ENCODE measurements around the gene CMC4.

Gene CMC4

GRCh38 chrX:155070975-155071693, at the start of gene CMC4, which contains the start of the genes BRCC3 and MTCP1:
TSS of gene CMC4 (minus strand) at chrX:155071136. CDS start at chrX:155064023, 7,113 bp downstream.
TSS of gene BRCC3 (plus strand) at chrX:155071508. CDS start at chrX:155071528, 20 bp downstream.
TSS of gene MTCP1 (minus strand) at chrX:155071136. CDS start at chrX:155066010, 5,126 bp downstream.
- Histone ChIP-seq H3K4me3 (ENCODE audit: low read depth in 1 of 5, low read length in 5 of 5) (peak within 1 kb of the TSS; percentile 61 to 84 (median 71)), H3K27me3 (ENCODE audit: control insufficient read depth in 5 of 5, insufficient read depth in 4 of 5, low read length in 5 of 5) (no peaks in the 10 kb centered on the region), H3K9me3 (ENCODE audit: control insufficient read depth in 5 of 5, low read length in 5 of 5) (no peaks in the 10 kb centered on the region), H3K4me1 (ENCODE audit: control insufficient read depth in 5 of 5, insufficient read depth in 5 of 5, low read length in 5 of 5) (peaks cover 0 to 27% (median 16%) of the 10 kb centered on the region in 5 donors), H3K36me3 (ENCODE audit: control insufficient read depth in 5 of 5, insufficient read depth in 5 of 5, low read length in 5 of 5) (peaks cover 0 to 12% (median 4%) of the 10 kb centered on the region in 5 donors), H3K27ac (ENCODE audit: low read depth, low read length) (peak within 1 kb of the TSS; percentile 69), H3K9ac (ENCODE audit: low read length in 5 of 5) (peak within 1 kb of the TSS; percentile 35 to 78 (median 65))

GRCh38 chrX:155115174-155115819, 44.4 kb upstream of the CMC4 start:
- Histone ChIP-seq H3K36me3 (ENCODE audit: control insufficient read depth in 5 of 5, insufficient read depth in 5 of 5, low read length in 5 of 5) (peaks cover 0 to 12% (median 5%) of the 10 kb centered on the region in 5 donors), H3K4me1 (ENCODE audit: control insufficient read depth in 5 of 5, insufficient read depth in 5 of 5, low read length in 5 of 5) (no peaks in the 10 kb centered on the region), H3K27ac (ENCODE audit: low read depth, low read length) (no peak overlapping the region), H3K27me3 (ENCODE audit: control insufficient read depth in 5 of 5, insufficient read depth in 4 of 5, low read length in 5 of 5) (no peaks in the 10 kb centered on the region), H3K4me3 (ENCODE audit: low read depth in 1 of 5, low read length in 5 of 5) (no peak overlapping the region), H3K9me3 (ENCODE audit: control insufficient read depth in 5 of 5, low read length in 5 of 5) (peaks cover 0 to 3% (median 0%) of the 10 kb centered on the region in 5 donors), H3K9ac (ENCODE audit: low read length in 5 of 5) (no peak overlapping the region)

- Histone ChIP-seq H3K27ac (ENCODE audit: low read depth, low read length) (no peak overlapping the region), H3K4me1 (ENCODE audit: control insufficient read depth in 5 of 5, insufficient read depth in 5 of 5, low read length in 5 of 5) (no peaks in the 10 kb centered on the region), H3K36me3 (ENCODE audit: control insufficient read depth in 5 of 5, insufficient read depth in 5 of 5, low read length in 5 of 5) (peaks cover 0 to 8% (median 0%) of the 10 kb centered on the region in 5 donors), H3K27me3 (ENCODE audit: control insufficient read depth in 5 of 5, insufficient read depth in 4 of 5, low read length in 5 of 5) (no peaks in the 10 kb centered on the region), H3K9me3 (ENCODE audit: control insufficient read depth in 5 of 5, low read length in 5 of 5) (peaks cover 0 to 3% (median 0%) of the 10 kb centered on the region in 5 donors), H3K9ac (ENCODE audit: low read length in 5 of 5) (no peak overlapping the region), H3K4me3 (ENCODE audit: low read depth in 1 of 5, low read length in 5 of 5) (no peak overlapping the region)
Measured at GRCh38 chrX:155113097-155113496, 42.2 kb upstream of the CMC4 start.

GRCh38 chrX:155112171-155112570, 41.2 kb upstream of the CMC4 start:
- H3K36me3 ChIP-seq (ENCODE audit: control insufficient read depth in 5 of 5, insufficient read depth in 5 of 5, low read length in 5 of 5): peaks cover 0 to 8% (median 2%) of the 10 kb centered on the region in 5 donors
- H3K9me3 ChIP-seq (ENCODE audit: control insufficient read depth in 5 of 5, low read length in 5 of 5): peaks cover 0 to 3% (median 0%) of the 10 kb centered on the region in 5 donors
- H3K27me3 ChIP-seq (ENCODE audit: control insufficient read depth in 5 of 5, insufficient read depth in 4 of 5, low read length in 5 of 5): no peaks in the 10 kb centered on the region
- H3K4me3 ChIP-seq (ENCODE audit: low read depth in 1 of 5, low read length in 5 of 5): no peak overlapping the region
- H3K4me1 ChIP-seq (ENCODE audit: control insufficient read depth in 5 of 5, insufficient read depth in 5 of 5, low read length in 5 of 5): no peaks in the 10 kb centered on the region
- no peak overlapping the region for H3K27ac ChIP-seq (ENCODE audit: low read depth, low read length)
- no peak overlapping the region for H3K9ac ChIP-seq (ENCODE audit: low read length in 5 of 5)

GRCh38 chrX:155108427-155108826, 37.5 kb upstream of the CMC4 start:
- Histone ChIP-seq H3K4me3 (ENCODE audit: low read depth in 1 of 5, low read length in 5 of 5) (no peak overlapping the region), H3K27me3 (ENCODE audit: control insufficient read depth in 5 of 5, insufficient read depth in 4 of 5, low read length in 5 of 5) (no peaks in the 10 kb centered on the region), H3K9ac (ENCODE audit: low read length in 5 of 5) (no peak overlapping the region), H3K9me3 (ENCODE audit: control insufficient read depth in 5 of 5, low read length in 5 of 5) (no peaks in the 10 kb centered on the region), H3K27ac (ENCODE audit: low read depth, low read length) (no peak overlapping the region), H3K36me3 (ENCODE audit: control insufficient read depth in 5 of 5, insufficient read depth in 5 of 5, low read length in 5 of 5) (peaks cover 0 to 4% (median 2%) of the 10 kb centered on the region in 5 donors), H3K4me1 (ENCODE audit: control insufficient read depth in 5 of 5, insufficient read depth in 5 of 5, low read length in 5 of 5) (no peaks in the 10 kb centered on the region)

- no peaks in the 10 kb centered on the region for H3K4me1 ChIP-seq (ENCODE audit: control insufficient read depth in 5 of 5, insufficient read depth in 5 of 5, low read length in 5 of 5)
- no peak overlapping the region for H3K27ac ChIP-seq (ENCODE audit: low read depth, low read length)
- no peak overlapping the region for H3K4me3 ChIP-seq (ENCODE audit: low read depth in 1 of 5, low read length in 5 of 5)
- no peaks in the 10 kb centered on the region for H3K9me3 ChIP-seq (ENCODE audit: control insufficient read depth in 5 of 5, low read length in 5 of 5)
- no peak overlapping the region for H3K9ac ChIP-seq (ENCODE audit: low read length in 5 of 5)
- no peaks in the 10 kb centered on the region for H3K27me3 ChIP-seq (ENCODE audit: control insufficient read depth in 5 of 5, insufficient read depth in 4 of 5, low read length in 5 of 5)
- H3K36me3 ChIP-seq (ENCODE audit: control insufficient read depth in 5 of 5, insufficient read depth in 5 of 5, low read length in 5 of 5): peaks cover 0 to 3% (median 0%) of the 10 kb centered on the region in 5 donors
Measured at GRCh38 chrX:155105919-155106318, 35.0 kb upstream of the CMC4 start.

- Histone ChIP-seq H3K9me3 (ENCODE audit: control insufficient read depth in 5 of 5, low read length in 5 of 5) (no peaks in the 10 kb centered on the region), H3K27me3 (ENCODE audit: control insufficient read depth in 5 of 5, insufficient read depth in 4 of 5, low read length in 5 of 5) (no peaks in the 10 kb centered on the region), H3K27ac (ENCODE audit: low read depth, low read length) (no peak overlapping the region), H3K4me1 (ENCODE audit: control insufficient read depth in 5 of 5, insufficient read depth in 5 of 5, low read length in 5 of 5) (no peaks in the 10 kb centered on the region), H3K4me3 (ENCODE audit: low read depth in 1 of 5, low read length in 5 of 5) (no peak overlapping the region), H3K36me3 (ENCODE audit: control insufficient read depth in 5 of 5, insufficient read depth in 5 of 5, low read length in 5 of 5) (peaks cover 0 to 10% (median 8%) of the 10 kb centered on the region in 5 donors), H3K9ac (ENCODE audit: low read length in 5 of 5) (no peak overlapping the region)
Measured at GRCh38 chrX:155094468-155095061, 23.6 kb upstream of the CMC4 start.

- H3K9ac ChIP-seq (ENCODE audit: low read length in 5 of 5): no peak overlapping the region
- H3K4me1 ChIP-seq (ENCODE audit: control insufficient read depth in 5 of 5, insufficient read depth in 5 of 5, low read length in 5 of 5): no peaks in the 10 kb centered on the region
- H3K4me3 ChIP-seq (ENCODE audit: low read depth in 1 of 5, low read length in 5 of 5): no peak overlapping the region
- no peak overlapping the region for H3K27ac ChIP-seq (ENCODE audit: low read depth, low read length)
- no peaks in the 10 kb centered on the region for H3K9me3 ChIP-seq (ENCODE audit: control insufficient read depth in 5 of 5, low read length in 5 of 5)
- H3K27me3 ChIP-seq (ENCODE audit: control insufficient read depth in 5 of 5, insufficient read depth in 4 of 5, low read length in 5 of 5): no peaks in the 10 kb centered on the region
- peaks cover 0 to 23% (median 8%) of the 10 kb centered on the region in 5 donors for H3K36me3 ChIP-seq (ENCODE audit: control insufficient read depth in 5 of 5, insufficient read depth in 5 of 5, low read length in 5 of 5)
Measured at GRCh38 chrX:155086961-155087735, 16.2 kb upstream of the CMC4 start.

GRCh38 chrX:155086202-155086840, 15.4 kb upstream of the CMC4 start:
- Histone ChIP-seq H3K27ac (ENCODE audit: low read depth, low read length) (no peak overlapping the region), H3K27me3 (ENCODE audit: control insufficient read depth in 5 of 5, insufficient read depth in 4 of 5, low read length in 5 of 5) (no peaks in the 10 kb centered on the region), H3K9ac (ENCODE audit: low read length in 5 of 5) (no peak overlapping the region), H3K9me3 (ENCODE audit: control insufficient read depth in 5 of 5, low read length in 5 of 5) (no peaks in the 10 kb centered on the region), H3K4me3 (ENCODE audit: low read depth in 1 of 5, low read length in 5 of 5) (no peak overlapping the region), H3K4me1 (ENCODE audit: control insufficient read depth in 5 of 5, insufficient read depth in 5 of 5, low read length in 5 of 5) (no peaks in the 10 kb centered on the region), H3K36me3 (ENCODE audit: control insufficient read depth in 5 of 5, insufficient read depth in 5 of 5, low read length in 5 of 5) (peaks cover 0 to 23% (median 8%) of the 10 kb centered on the region in 5 donors)
